Caco-2 (cell line): Measurements from ENCODE around the gene ZNF135. TPM values are rescaled to one million over a fixed set of nuclear protein-coding genes. Genes with fewer than 3 reads are reported as not detected.

ENCODE experiments used
- BruUV-seq: library from RNA; stranded (reverse); fragments of 400-500 nt; replicated peaks from 2 replicates; lab custom pipeline; 2021; lab: Mats Ljungman, UMichigan
- CTCF ChIA-PET: fragments of 300-600 bp; sonication (Branson Sonifier 250); formaldehyde crosslinking; loops from one replicate; lab custom pipeline; 2022; ENCODE audit warnings: antibody characterized with exemption; lab: Charles Lee
- POLR2A ChIA-PET: fragments of 300-600 bp; sonication (Branson Sonifier 250); formaldehyde crosslinking; loops from one replicate; lab custom pipeline; 2022; ENCODE audit warnings: antibody characterized with exemption; lab: Charles Lee
- DNase-seq, 2 experiments: peaks; one replicate each; pipeline versions ENCODE4 v3.0.0 to v3.0.0-alpha.2; 2020 to 2022
- H3K27me3 ChIP-seq: replicated peaks from 2 replicates; pipeline ENCODE4 v1.6.0; 2011; ENCODE audit warnings: low read length; ENCODE audit not compliant: control insufficient read depth, insufficient read depth
- H3K36me3 ChIP-seq: 2 replicates; pipeline ENCODE4 v1.5.1; 2011; ENCODE audit warnings: low read length; ENCODE audit not compliant: control insufficient read depth, insufficient read depth
- H3K4me1 ChIP-seq: fragments of 250-450 bp; sonication (Bioruptor Pico); 2 replicates; pipeline ENCODE4 v1.5.1; 2020; ENCODE audit warnings: mild to moderate bottlenecking
- H3K4me3 ChIP-seq: 2 replicates; pipeline ENCODE4 v1.5.1; 2011; ENCODE audit warnings: low read depth, mild to moderate bottlenecking, control low read depth, low read length
- H3K9me3 ChIP-seq: fragments of 250-450 bp; sonication (Bioruptor Pico); 2 replicates; pipeline ENCODE4 v1.5.1; 2020; ENCODE audit warnings: mild to moderate bottlenecking, moderate library complexity
- H3K27ac Mint-ChIP-seq: one replicate; pipeline ENCODE4 v1.8.0; 2022; ENCODE audit warnings: mixed read lengths; ENCODE audit not compliant: unreplicated experiment
- H3K27me3 Mint-ChIP-seq: one replicate; pipeline ENCODE4 v1.8.0; 2022; ENCODE audit warnings: mixed read lengths; ENCODE audit not compliant: insufficient read depth, unreplicated experiment
- H3K36me3 Mint-ChIP-seq: one replicate; pipeline ENCODE4 v1.8.0; 2022; ENCODE audit warnings: mild to moderate bottlenecking, mixed read lengths; ENCODE audit not compliant: insufficient read depth, unreplicated experiment
- H3K4me1 Mint-ChIP-seq: one replicate; pipeline ENCODE4 v1.8.0; 2022; ENCODE audit warnings: low read depth, mixed read lengths; ENCODE audit not compliant: unreplicated experiment
- H3K4me3 Mint-ChIP-seq: one replicate; pipeline ENCODE4 v1.8.0; 2022; ENCODE audit warnings: mild to moderate bottlenecking, moderate library complexity, mixed read lengths; ENCODE audit not compliant: unreplicated experiment
- H3K9me3 Mint-ChIP-seq: one replicate; pipeline ENCODE4 v1.8.0; 2022; ENCODE audit warnings: mixed read lengths; ENCODE audit not compliant: unreplicated experiment
- CTCF ChIP-seq, 2 experiments: fragments of 200-600 bp in 1 of 2; IDR thresholded peaks; 1 replicate in 1 of 2; 2 replicates in 1 of 2; pipeline versions ENCODE4 v1.5.1 to v1.8.0; 2011 to 2022; ENCODE audit warnings: antibody characterized with exemption in 1 of 2, control low read depth in 1 of 2, inconsistent platforms in 1 of 2, low read depth in 1 of 2, low read length in 1 of 2, mild to moderate bottlenecking in 1 of 2, moderate library complexity in 1 of 2; ENCODE audit not compliant: insufficient read depth in 1 of 2, severe bottlenecking in 1 of 2, unreplicated experiment in 1 of 2
- intact Hi-C: fragments of 100-400 bp; cut with micrococcal nuclease; formaldehyde crosslinking; loops from one replicate; pipeline ENCODE4 v1.10.0; 2022; ENCODE audit not compliant: unreplicated experiment
- total RNA-seq: library from RNA; stranded (reverse); gene quantifications from 2 replicates; pipeline ENCODE4 v1.2.3, GENCODE V29; 2022

ZNF135 gene
- total RNA-seq, 1 experiment from 2014 or later = not detected

- BruUV-seq = no TSS peak
- Mint-ChIP-seq H3K36me3 (no peaks in the 10 kb centered on the region), H3K27me3 (no peaks in the 10 kb centered on the region), H3K4me1 (no peaks in the 10 kb centered on the region), H3K4me3 (no peak overlapping the region), H3K27ac (no peak overlapping the region), H3K9me3 (peaks cover 70% of the 10 kb centered on the region)
- Histone ChIP-seq H3K4me1 (no peaks in the 10 kb centered on the region), H3K36me3 (no peaks in the 10 kb centered on the region), H3K9me3 (peaks cover 64% of the 10 kb centered on the region), H3K4me3 (no peak overlapping the region), H3K27me3 (no peaks in the 10 kb centered on the region)
- CTCF ChIA-PET = no interaction called here
- TF ChIP-seq CTCF (IDR thresholded peaks at IDR 0.05; ENCODE audit: insufficient read depth in 1 of 2, low read depth in 1 of 2, low read length in 1 of 2, severe bottlenecking in 1 of 2, unreplicated experiment in 1 of 2) = no peak
- intact Hi-C loops = no loop called here
- POLR2A ChIA-PET = no interaction called here
- no peak for DNase-seq
Measured at GRCh38 chr19:58118979-58119733, 60.1 kb downstream of the ZNF135 start.

Other genes with a start within 250 kb of the ZNF135 start
- 38.6 and 48.2 TPM in 2 replicates for gene ZNF552, start 244.4 kb upstream of the ZNF135 start, total RNA-seq
- 32.5 and 35.4 TPM in 2 replicates for gene ZNF587B, start 229.0 kb upstream of the ZNF135 start, total RNA-seq
- gene ZNF587, start 209.4 kb upstream of the ZNF135 start, total RNA-seq = 70.5 and 78.0 TPM in 2 replicates
- 8.3 and 9.4 TPM in 2 replicates for gene ZNF814, start 170.2 kb upstream of the ZNF135 start, total RNA-seq
- 16.6 and 19.2 TPM in 2 replicates for gene ZNF417, start 142.7 kb upstream of the ZNF135 start, total RNA-seq
- 0.50 and 0.51 TPM in 2 replicates for gene ZNF418, start 123.9 kb upstream of the ZNF135 start, total RNA-seq
- gene ZNF256, start 111.6 kb upstream of the ZNF135 start, total RNA-seq = 1.5 and 1.9 TPM in 2 replicates
- gene C19orf18, start 84.7 kb upstream of the ZNF135 start, total RNA-seq = 0.45 TPM in 1 of 2 replicates, not detected in the other
- gene ZNF606, start 56.5 kb upstream of the ZNF135 start, total RNA-seq = 13.0 and 13.9 TPM in 2 replicates
- gene ZSCAN1, start 25.3 kb upstream of the ZNF135 start, total RNA-seq = not detected in 2 replicates
- not detected in 2 replicates for gene ZSCAN18, start 38.9 kb downstream of the ZNF135 start, total RNA-seq
- gene ZNF329, start 91.5 kb downstream of the ZNF135 start, total RNA-seq = 4.4 and 5.4 TPM in 2 replicates
- gene ZNF274, start 123.8 kb downstream of the ZNF135 start, total RNA-seq = 19.9 and 21.6 TPM in 2 replicates
- gene ZNF544, start 169.6 kb downstream of the ZNF135 start, total RNA-seq = 48.7 and 53.8 TPM in 2 replicates
- gene ZNF8, start 219.7 kb downstream of the ZNF135 start, total RNA-seq = 8.4 and 8.5 TPM in 2 replicates
- 61.3 and 66.1 TPM in 2 replicates for gene ERVK3-1, start 246.1 kb downstream of the ZNF135 start, total RNA-seq